ENCODE data around the gene ZSCAN32.

ZSCAN32 gene

DNA sequence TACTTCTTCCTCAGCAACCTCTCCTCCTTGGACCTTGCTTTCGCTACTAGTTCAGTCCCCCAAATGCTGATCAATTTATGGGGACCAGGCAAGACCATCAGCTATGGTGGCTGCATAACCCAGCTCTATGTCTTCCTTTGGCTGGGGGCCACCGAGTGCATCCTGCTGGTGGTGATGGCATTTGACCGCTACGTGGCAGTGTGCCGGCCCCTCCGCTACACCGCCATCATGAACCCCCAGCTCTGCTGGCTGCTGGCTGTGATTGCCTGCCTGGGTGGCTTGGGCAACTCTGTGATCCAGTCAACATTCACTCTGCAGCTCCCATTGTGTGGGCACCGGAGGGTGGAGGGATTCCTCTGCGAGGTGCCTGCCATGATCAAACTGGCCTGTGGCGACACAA lies 44.7 kb downstream of the ZSCAN32 start:
- no peak for DNase-seq (ENCODE audit: low read depth)

DNA sequence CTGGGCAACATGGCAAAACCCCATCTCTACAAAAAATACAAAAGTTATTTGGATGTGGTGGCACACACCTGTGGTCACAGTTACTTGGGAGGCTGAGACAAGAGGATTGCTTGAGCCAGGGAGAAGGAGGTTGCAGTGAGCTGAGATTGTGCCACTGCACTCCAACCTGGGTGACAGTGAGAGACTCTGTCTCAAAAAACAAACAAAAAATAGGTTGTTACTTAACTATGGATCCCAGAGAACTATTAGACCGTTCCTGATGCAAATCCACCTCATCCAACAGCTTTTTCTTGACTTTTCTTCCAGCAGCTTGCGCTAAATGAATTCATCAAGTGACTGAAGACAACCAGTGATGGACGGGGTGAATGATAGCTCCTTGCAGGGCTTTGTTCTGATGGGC lies 45.2 kb downstream of the ZSCAN32 start, which contains the start of gene OR2C1:
OR2C1 (plus strand) TSS at position 301 of the 400 bp plus-strand sequence; CDS start at position 353, 52 bp downstream.
- DNase-seq (ENCODE audit: low read depth), result no peak

DNA sequence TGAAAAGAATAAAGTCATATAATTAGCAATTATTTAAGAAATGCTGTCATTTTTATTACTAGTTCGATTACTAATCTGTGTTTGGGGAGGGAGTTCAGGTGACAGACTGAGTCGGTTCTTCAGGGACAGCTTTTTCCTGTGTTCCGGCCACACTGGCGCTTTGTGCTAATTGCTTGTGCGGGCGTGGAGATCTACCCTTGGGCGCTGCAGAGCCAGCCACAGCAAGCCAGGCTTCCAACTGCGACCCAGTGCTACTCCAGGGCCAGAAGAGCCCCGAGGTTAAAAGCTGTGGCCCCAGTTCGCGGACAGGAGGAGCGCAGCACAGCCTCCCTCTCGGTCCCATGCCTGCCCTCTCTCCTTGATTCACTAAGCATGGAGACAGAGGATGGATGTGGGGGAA lies 51.6 kb downstream of the ZSCAN32 start:
- no peak for DNase-seq (ENCODE audit: low read depth)

DNA sequence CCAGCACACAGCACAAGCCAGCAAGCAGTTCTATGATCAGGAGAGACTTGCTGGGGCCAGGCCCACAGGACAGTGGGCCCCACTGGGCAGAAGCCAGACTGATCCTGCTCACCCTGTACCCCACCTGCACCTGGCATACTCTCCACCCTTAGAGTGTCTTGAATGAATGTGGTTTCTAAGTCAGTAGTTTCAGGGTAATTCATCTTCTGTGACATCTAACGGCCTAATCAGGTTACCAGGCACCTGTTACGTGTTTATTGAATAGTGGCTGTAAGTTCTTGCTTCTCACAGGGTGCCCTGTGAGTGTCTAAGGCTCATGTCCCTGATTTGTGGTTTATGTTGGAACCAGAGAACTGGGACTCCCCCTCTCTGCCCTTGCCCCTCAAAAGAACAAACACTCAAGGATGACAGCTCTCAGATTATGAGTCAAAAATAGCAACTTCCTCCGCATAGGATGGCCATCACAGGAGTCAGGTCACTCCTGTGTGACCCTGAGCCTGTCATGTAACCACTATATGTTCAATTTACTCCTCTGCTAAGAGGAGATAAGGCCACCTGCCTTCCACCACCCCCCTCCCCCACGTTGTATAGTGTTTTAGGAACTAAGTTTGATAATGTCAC lies 52.1 kb downstream of the ZSCAN32 start:
- no peak for DNase-seq (ENCODE audit: low read depth)

DNA sequence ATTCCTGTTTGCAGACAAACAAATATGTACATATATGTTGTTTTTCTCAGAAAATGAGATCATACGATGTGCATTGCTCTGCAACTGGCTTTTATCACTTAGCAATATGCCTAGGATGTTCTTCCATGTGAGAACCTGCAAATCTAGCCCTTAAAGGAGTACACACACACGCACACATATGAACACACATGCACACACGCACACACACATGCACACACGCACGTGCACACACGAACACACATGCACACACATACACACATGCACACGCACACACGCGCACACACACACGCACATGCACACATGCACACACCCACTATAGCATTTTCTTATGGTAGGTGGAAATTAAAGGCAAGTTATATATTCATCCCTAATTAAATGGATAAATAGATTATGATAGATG lies 53.2 kb downstream of the ZSCAN32 start:
- DNase-seq (ENCODE audit: low read depth), result no peak

DNA sequence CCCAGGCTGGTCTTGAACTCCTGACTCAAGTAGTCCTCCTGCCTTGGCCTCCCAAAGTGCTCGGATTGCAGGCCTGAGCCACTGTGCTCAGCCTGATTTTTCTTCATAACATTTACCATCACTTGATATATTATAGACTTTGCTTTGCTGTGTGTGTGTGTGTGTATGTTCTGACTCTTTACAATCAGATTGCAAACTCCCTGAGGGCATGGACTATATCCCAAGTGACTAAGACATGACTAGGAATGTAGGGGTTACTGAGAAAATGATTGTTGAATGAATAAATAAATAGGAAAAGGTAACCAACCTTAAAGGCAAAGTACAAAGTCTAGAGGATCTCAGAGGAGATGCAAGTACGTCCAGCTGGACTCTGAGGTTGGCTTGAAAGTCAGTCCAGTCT lies 54.8 kb downstream of the ZSCAN32 start:
- DNase-seq (ENCODE audit: low read depth), result no peak
